GM19452 (cell line): ENCODE results near the gene OPCML.

Source experiments
- ATAC-seq: cut with Tn5 transposase; IDR thresholded peaks from one replicate; pipeline ENCODE4 v1.9.1; 2021; ENCODE audit not compliant: unreplicated experiment

OPCML gene

DNA sequence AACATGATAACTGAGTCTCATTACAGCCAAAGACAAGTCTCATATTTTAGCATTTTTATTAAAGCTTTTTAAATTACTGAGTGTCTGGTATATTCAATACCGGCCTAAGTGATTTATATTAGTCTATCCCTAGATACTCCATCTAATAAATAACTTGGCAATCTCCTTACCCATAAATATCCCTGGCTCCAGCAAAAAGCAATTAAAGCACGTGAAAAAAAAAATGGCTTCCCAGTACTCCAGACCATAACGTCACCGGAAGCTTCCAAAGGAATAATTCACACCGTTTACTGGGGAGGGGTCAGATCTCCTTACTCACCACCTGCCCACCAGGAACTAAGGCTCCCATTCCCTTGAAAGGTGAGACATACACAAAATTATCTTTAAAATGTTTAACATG is 988.3 kb downstream of the OPCML start:
- no peak for ATAC-seq

DNA sequence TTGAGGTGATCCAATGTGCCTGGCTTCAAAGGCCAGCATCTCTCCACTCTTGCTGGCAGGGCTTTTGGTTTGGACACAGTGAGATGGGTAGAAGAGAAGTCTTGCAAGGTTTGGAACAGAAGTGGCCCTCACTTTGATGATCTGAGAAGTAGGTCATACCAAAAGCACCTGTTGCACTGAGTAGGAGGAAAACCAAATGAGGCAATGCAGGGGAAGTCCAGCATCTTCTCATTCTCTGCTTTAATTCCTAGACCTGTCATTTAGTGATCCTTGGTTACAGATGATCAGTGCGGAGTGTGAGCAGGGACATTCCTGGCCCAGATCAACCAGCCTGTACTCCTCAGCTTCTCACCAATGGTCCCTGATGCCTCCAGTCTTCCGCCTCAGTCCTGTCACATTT is 990.5 kb downstream of the OPCML start:
- ATAC-seq = no peak

DNA sequence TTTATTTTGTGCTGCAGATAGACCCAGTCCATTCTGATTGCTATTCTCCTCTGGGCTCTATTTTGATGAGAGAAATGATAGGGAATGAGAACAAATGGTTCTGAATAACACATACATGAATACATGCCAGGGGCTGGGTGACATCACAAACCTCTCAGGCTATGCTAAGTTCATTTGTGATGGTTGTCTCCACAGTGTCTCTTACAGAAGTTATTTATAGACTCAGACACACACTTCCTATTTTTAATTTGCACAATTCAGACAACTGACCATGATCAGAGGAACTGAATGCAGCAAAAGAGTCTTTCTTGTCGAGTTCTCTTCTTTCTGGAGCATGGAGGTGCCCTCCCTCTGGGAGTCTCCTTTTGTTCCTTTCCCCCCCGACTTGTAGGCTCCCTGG is 991.7 kb downstream of the OPCML start:
- no peak for ATAC-seq

DNA sequence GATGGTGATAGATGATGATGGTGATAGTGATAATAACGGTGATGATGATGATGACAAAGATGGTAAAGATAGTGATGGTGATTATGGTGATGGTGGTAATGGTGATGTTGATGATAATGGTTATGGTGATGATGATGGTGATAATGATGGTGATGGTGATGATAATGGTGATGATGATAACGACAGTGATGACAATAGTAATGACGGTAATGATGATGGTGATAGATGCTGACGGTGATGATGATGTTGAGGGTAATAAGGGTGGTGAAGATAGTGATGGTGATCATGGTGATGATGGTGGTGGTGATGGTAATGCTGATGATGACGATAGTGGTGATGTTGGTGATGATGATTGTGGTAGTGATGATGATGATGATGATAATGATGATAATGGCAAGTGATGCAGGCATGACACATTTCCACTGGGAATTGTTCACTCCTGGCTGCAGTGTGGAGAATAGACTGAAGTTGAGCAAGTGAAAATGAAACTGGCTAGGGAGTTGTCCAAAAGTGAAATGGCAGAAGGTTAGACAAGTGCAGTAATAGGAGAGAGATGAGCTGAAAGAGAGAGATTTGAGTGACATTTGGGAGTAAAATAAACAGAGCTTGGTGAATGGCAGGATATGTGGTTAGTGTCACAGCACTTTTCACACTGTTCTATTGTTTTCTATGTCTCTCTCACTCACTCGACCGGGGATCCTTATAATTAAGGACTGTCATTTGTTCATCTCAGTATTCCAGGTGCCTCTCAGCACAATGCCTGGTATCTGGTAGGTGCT is 992.5 kb downstream of the OPCML start:
- ATAC-seq = no peak

DNA sequence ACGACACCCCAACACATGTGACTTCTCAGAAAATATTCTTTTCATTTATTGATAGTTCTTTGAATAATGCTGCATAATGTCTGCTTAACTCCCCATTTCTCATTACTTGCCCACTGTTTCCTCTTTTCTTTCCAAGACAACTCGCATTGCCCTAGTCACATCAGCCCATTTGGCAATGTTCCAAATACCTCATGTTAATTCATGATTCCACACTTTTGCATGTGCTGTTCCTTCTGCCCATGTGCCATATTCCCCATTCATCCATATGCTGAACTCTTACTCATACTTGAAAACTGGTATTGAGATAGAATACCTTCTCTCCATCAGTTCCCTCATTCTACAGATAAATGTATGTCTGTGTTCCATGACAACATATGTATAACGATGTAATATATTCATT is 993.7 kb downstream of the OPCML start:
- no peak for ATAC-seq

DNA sequence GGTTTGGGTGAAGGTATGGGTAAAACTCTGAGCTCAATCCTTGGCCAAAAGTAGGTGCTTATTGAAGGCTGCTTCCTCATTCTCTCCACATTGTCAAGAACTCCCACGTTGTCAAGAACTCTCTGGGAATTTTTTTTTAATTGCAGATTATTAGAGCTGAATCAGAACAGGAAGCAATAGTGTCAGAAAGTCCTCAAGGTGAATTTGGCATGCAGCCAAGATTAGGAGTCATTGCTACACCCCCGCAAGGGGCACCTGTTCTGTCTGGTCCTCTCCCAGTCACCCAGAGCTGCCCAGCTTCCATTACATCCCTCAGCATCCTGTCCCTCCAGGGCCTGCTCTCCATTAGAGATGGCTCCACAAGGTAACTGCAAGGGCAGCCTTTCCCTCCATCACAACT is 996.5 kb downstream of the OPCML start:
- no peak for ATAC-seq

DNA sequence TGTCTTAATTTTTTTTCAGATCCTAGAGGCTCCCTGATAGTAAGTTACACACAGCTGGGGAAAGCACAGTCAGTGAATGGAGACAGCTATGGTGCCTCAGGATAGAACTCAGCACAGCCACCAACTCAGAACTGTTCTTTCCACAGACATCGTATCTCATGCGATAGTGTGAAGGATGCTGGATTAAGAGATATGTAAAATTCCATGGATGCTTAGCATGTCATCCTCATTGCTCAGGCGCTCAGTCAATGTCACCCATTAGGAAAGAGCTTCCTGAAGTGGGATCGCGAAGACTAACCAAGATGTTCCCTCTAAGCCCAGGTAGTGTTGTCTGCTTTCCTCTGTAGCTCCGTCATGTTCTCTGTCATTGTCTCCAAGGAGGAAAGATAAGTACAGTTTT is 1000.4 kb downstream of the OPCML start:
- ATAC-seq = no peak

DNA sequence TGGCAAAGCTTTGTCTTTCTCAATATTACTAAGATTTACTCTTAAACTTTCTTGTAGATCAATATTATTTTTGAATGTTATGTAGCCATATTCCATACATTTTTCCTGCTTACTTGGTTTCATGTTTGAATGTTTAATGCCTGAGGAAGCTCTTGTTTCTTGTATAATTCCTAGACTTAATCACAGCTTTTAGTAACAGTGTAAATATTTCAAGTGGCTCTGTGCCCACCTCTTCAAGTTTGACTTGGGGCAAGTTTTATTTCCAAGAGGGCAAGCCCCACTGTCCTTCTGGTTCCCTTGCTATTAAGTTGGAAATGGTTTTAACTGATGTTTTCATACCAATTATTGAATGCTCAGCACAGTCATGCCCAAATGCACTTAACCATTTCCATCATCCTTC is 1004.1 kb downstream of the OPCML start:
- ATAC-seq = no peak

DNA sequence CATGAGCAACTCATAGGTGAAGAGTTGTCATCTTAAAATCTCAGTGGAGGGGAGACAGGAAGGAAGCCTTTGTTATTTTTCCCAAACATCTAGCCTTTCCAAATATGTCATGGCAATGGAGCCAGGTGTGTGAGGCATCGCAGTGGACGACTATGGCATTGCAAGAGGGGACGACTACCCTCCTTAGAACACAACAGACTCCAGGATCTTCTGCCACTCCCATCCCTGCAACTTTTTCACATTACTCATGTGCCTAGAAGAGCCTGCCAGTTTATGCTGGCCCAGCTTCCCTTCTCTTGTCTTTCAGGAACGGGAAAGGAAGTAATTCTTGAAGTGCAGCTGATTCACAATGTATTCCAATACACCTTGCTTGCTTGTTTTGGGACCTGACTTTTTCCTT is 1008.4 kb downstream of the OPCML start:
- ATAC-seq = no peak

DNA sequence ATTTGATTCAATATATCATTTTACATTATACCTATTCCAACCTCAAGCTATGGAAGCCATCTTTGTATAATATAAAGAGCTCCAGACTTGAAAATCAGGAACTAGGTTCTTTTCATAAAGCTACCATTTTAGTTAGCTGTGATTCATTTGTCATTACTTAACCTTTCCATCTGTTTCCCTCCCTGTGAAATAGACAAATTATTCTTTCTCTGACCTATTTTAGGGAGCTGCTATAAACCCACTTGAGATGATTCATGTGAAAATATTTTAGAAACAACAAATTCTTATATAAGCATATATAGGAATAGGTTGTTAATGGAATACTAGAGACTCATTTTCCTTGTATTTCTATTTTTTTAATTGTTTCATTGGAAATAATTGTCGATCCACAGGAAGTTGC is 1012.1 kb downstream of the OPCML start:
- ATAC-seq = no peak

DNA sequence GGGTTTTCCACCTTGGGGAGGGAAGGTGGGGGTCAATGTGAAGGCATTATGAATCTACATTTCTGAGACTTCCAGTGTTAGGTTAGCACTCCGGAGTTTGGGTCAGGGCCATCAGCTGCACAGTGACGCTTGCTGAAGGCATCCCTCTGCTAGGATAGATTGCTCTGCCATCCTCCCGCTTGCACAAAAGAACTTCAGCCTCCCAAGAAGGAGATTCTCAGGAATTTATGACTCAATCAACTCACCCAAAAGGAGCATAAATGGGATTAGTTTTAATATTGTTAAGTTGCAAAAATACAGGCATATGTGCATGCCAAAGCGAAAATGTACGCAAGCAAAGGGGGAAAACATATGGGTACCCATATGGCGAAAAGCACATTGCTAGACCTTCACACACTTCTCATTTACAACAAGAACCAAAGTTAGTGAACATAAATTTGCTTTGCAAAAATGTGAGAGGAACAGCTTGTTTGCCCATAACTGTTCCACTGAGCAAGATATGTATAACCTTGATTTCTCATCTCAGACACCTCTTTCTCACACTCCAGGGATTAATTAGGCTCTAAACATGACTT is 1013.0 kb downstream of the OPCML start:
- no peak for ATAC-seq

DNA sequence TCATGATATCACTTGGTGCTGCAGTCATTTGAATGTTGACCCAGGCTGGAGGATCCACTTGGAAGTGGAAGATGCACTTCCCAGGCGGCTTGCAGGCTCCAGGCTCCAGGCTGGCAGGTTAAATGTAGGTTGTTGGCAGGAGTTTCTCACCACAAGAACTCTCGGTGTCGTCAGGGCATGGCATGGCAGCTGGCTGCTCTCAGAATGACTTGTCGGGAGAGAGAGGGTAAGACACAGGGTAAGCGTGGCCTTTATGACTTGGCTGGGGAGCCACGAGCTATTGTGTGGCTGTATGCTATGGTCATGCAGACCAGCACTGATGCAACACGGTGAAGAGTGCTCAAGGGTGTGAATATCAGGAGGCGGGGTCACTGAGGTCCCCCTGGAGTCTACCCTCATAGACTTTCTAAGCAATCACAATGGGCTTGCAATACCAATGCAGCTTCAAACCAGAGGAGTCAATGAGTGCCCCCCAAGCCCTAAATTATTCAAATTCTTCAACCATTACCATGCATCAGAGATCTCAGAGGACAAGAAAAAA is 1027.7 kb downstream of the OPCML start:
- ATAC-seq = no peak

DNA sequence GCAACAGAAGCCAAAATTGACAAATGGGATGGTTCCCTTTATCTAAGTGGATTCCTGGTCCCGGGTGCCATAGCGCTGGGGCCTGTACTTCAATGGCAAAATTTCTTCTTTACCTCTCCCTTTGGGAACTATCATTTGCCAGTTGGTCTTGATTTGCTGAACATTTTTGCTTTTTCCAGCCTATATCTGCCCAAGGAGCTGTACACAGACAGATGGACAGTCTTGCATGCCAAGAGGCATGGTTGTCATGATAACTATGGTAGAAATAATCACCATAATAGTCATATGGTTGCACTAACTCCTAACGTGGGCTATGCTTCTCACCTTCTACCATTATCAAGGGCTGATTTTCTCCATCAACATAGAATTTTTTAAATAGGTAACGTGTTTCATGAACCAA is 1030.9 kb downstream of the OPCML start:
- ATAC-seq = no peak

DNA sequence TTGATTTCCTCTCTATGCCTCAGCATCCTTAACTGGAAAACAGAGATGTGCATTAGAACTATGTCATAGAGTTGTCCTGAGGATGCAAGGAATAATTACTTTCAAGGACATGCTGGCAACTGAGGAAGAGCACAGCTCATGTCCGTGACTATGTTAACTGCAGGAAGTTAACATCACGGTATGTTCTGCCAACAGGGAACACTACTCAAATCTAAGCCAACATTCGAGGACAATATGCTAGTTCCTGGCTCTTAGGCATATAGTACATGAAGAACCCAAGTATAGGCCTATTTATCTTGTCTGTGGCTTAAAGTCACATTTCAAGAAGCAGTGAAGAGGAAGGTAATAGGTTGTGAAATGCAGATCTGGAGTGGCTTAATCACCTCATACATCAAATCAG is 1032.6 kb downstream of the OPCML start:
- no peak for ATAC-seq

DNA sequence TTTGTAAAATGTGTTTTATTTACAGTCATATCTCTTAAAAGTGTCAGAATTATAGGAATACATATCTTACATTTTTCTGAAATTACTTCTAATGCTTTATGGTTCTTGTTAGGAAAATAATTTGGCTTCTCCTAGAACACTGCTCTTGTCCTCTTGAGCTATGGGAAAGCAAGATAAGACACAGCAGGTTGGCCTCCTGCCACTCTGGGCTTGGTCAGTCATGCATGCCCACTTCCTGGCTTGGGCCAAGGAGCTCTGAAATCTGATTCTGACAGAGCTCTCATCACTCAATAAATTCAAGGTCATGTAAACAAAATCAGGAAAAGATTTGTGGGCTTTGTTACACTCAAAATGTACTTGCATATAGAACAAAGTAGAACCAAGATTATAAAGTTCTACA is 1036.0 kb downstream of the OPCML start:
- ATAC-seq = no peak

DNA sequence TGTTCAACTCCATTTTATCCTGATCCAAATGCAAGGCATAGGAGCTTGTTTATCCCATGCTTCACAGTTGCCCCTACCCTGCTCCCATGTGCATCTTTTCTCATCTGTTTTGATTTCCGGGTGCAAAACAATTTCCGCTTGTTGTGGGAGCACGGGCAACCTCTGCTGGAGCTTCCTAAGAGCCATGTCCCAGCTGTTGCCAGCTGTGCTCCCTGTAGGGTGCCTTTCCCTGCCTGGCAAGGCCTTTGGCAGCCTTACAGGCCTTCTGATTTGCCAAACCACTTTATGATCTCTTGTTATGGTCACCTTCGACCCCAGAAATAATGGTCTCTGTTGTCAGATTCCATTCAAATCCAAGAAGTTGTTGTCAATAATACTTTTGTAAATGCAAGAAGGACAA is 1038.5 kb downstream of the OPCML start:
- no peak for ATAC-seq

DNA sequence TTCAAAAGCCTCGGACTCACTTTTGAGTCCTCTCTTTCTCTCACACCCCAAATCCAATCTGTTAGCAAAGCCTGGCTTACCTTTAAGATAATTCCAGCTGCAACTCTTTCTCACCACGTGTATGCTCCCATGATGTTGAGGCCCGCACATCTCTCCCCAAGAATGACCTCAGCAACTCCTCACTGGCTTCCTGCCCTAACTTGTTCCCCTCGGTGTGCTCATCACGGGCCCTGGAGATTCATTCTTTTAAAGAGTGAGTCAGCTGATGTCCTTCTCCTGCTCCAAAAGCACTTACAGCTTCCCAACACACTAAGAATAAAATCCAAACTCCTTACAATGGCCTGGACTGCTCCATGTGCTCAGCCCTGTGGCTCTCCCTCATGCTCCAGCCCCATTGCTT is 1041.3 kb downstream of the OPCML start:
- no peak for ATAC-seq

DNA sequence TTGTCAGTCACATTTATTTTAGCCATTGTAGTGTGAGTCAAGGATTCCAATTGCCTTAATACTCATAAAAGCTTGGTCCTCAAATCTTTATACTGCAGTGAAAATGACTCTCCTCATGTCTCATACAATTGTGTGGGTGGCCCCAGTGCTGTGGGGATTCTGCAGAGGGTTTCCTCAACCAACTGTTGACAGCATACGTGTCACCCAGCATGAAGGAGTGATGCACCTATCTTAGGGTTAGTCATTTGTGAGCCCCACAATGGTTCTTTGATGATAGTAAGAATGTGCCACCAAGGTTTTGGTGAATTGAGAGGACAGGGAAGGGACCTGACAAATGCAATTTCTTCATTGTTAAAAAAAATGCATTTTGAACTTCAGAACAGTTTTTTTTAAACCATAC is 1046.2 kb downstream of the OPCML start:
- ATAC-seq = no peak

DNA sequence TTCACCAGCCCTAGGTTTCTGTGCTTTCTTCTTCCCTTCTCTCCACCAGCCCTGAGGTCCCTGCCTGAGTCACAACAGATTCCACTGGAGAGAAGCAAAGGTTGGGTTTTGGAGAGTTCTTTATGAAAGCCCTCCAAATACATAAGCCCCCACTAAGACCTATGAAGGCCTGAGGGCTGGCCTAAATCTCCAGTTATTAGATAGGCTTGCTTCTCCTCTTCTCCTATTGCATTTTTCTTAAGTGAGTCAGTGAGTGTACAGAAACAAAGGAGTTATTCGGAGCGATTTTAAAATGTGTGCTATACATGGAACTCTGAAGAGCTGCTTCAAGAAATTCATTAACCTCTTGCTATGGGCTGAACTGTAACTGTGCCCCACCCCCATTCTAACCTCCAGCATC is 1057.3 kb downstream of the OPCML start:
- no peak for ATAC-seq

DNA sequence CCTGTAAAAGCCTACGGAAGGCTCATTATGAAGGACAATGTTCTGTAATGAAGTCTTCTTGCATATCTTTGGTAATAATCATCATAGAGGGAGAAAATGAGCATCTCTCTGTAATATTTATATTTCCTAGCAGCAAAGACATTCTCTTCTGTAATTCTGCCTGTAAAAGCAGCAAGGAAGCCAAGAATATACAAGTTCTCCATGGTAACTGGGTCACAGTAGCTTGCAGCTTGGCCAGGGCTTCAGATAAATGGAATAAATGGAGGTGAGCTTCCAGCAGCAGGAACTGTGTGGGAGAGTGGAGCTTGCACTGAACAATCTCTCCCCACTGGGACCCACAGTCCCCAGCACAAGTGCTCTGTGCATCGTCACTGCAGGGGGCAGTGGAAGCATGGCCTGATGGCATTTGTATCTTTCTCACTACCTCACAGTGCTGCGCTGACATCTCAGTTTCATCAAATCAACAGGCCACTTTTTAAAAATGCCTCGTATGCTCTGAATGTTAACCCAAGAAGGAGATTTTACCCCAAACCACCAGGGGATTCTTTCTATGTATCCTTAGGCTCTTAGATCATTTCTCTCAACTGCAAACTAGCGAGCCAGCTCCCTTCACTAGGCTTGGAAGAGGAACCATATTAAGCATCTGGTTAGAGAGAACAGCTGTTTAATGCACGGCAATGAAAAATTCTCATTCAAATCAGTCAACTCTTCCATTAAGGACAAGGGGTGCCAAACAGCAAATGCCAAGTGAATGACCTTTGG is 1059.7 kb downstream of the OPCML start:
- ATAC-seq = no peak

DNA sequence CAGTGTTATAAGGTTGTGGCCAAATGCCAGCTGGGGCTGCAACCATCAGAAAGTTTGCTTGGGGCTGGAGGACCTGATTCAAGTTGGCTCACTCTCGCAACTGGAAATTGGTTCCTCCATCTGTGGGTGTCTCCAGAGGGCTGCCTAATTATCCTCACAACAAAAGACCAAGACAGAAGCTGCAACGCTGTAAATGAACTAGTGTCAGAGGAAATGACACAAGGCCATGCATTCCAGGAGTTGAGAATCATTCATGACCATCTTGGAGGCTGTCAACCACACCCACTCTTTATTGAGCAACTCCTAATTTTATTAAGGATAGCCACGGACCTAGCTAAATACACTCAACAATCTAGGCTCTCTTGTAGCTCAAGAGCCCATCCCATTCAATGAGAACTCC is 1060.8 kb downstream of the OPCML start:
- ATAC-seq = no peak

DNA sequence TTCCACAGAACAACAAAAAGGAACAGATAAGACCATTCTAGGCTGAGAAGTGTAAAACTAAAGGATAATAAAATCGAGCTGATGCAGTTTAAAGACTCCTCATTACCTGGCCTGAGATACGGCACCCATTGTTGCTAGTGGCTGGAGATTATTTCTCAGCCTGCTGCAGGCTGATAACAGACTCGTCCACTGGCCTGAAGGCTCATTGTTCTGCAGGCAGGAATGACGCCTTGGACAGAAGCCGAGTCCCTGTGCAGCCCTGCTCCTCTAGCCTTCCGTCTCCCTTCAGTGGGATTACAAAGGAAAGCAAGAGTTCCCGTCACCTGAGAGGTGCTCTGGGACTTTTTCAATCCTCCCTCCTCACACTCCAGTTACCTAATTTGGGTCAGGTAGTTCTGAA is 1065.3 kb downstream of the OPCML start:
- ATAC-seq = no peak
